Stimulated activated CD8-positive, alpha-beta memory T cell treated with anti-CD3 and anti-CD28 coated beads, Interleukin-4, amount 100 ng/mL, for 4 hours (primary cell): ENCODE data around the gene TEAD3.

Source experiments
- DNase-seq, 2 donors: peaks; one replicate each; pipeline ENCODE4 v3.0.0-alpha.2; 2020; ENCODE audit warnings: low read depth in 2 of 2, low spot score in 1 of 2

Gene TEAD3

GRCh38 chr6:35477028-35477427 lies 19.9 kb downstream of the TEAD3 start:
- no peak for DNase-seq

DNA sequence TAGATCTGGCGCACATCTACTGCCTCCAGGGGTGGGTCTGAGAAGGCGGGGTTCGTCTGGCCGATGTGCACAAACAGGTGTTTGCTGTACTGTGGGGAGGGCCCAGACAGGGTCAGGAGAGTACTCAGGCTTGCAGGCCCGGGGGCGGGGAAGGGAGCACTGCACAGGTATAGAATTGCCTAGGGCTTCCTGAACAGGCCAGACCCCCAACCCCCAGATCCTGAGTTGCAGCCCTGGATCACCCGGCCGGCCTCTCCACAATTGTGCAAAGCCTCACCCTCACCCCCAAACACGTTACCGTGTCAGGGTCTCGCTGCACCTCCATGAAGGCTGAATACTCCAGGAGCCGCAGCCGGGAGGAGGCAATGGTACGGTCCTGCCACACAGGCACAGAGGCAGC lies 20.9 kb downstream of the TEAD3 start:
- no peak for DNase-seq

- DNase-seq, result no peak
Observed at GRCh38 chr6:35475573-35475972, 21.3 kb downstream of the TEAD3 start.

DNA sequence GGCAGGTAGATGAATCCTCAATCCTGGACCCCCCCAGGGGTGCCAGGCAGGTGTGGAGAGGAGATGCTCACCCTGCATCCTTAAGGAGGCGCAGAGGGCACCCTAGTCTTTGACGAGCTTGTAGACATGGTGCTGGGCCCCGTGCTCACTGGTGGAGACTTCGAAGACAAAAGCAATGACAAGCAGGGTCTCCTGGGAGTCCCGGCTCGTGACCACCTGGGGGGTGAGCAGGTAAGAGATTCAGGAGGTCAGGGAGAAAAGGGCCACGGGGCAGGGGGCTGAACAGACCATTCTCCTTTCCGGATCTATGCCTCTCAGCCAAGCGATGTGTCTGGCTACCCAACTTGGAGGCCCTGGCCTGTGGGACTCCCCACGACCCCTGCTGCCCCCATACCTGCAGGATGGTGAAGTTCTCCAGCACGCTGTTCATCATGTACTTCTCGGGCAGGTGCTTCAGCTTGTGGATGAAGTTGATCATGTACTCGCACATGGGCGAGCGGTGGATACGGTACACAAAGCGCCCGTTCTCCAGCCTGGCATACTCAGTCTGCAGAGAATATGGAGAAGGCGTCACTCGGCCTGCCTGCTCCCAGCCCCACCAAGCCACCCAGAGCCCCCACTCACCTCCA lies 21.8 kb downstream of the TEAD3 start:
- no peak for DNase-seq

GRCh38 chr6:35474131-35474941 lies 22.5 kb downstream of the TEAD3 start:
- DNase-seq, result no peak

- DNase-seq, result no peak
Observed at GRCh38 chr6:35473850-35474130, 23.1 kb downstream of the TEAD3 start.

DNA sequence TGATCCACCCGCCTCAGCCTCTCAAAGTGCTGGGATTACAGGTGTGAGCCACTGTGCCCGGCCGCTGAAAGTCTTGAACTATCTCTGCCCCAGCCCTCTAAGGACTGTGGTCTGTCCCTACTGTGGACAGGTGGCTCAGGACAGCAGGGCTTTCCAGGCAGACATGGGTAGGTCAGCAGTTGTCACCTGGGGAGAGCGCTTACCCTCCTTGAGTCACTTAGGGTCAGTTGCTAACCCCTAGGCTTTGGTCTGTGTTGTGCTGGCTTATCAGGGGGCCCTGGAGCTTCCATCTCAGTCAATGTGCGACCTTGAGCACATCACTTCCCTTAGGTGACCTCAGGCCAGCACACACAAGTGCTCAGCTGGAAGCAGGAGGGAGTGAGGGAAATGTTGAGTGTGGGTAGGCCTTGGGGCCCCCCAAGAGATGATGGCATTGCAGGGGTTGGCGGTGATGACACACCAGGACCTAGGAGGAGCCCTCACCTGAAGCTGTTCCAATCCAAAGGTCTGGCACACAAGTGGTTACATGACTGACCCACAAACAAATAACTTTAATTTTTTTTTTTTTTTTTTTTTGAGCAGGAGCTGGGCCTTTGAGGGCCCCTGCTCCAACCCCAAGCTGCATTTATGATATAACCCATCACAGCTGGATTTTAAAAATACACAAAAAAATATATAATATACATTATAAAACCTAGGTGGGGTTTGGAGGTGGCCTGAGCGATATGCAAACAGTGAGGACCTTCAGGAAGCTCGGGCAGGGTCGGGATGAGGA lies 23.6 kb downstream of the TEAD3 start:
- no peak for DNase-seq

DNA sequence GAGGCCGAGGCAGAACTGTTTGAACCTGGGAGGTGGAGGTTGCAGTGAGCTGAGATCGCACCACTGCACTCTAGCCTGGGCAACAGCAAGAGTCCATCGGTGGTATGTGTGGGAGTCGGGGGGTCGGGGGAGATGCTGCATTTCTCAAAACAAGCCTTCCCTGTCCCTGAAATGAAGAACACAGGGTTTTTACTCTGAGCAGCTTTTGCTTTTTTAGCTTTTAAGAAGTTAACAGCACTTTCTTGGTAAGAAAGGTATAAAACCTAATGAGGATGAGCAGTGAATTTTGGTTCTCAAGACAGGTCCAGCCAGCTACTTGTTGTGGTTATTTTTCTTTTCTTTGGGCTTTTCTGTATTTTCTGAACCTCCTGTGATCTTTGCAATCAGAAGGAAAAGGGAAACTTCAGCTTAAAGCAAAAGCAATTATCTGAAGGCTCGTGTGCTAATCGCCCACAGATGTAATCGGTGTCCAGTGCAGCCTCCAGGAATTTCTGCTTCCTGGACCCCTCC lies 25.0 kb downstream of the TEAD3 start:
- DNase-seq, result no peak

DNA sequence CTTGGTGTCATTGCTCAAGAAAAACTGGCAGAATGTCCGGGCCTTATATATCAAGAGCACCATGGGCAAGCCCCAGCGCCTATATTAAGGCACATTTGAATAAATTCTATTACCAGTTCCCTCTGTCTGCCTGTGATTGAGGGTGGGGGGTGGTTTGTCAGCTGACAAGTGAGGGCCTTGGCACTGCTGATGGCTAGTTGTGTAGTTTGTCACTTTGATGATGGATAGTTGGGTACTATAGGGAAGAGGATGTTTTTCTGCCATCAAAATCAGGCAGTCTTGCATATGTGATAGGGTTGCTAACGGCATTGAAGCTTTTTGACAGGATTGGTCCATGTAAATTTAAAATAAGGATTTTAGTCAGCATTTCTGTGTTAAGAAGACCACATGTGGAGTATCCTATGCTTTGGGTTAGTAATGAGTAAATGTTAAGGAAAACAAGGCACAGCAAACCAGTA lies 26.2 kb downstream of the TEAD3 start:
- no peak for DNase-seq

GRCh38 chr6:35469751-35470662 lies 26.9 kb downstream of the TEAD3 start:
- DNase-seq, result no peak

GRCh38 chr6:35468980-35469750 lies 27.7 kb downstream of the TEAD3 start:
- DNase-seq, result peak in 1 of 2 donors; percentile 19

DNA sequence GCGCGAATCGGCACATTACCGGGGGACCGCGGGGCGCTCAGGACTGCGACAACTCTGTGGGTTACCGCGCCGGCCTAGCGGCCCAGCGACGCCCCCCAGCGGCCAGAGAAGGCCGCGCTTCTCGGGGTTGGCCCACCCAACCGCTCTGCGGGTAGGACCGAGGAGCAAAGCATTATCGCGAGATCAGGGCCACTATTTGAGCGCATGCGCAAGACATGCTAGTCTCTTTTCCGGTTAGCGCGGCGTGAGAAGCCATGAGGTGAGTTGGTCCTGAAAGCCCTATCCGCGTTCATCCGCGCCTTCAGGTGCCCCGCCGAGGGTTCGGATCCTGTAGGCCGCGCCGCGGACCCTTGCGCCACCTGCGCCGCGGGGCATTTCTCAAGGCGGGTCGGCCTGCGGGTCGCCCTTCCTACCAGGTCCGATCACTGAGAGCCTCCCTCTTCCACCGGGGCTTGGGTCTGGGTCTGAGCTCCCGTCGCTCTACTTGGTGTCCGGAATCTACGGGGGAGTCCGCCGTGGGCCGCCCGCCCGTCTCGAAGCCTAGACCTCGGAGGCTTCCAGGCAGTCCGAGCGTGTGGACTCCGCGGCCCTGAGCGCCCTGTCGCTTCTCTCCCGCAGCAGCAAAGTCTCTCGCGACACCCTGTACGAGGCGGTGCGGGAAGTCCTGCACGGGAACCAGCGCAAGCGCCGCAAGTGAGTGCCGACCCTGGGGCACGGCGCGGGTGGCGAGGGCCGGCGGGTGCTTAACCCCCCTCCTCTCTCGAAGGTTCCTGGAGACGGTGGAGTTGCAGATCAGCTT lies 28.5 kb downstream of the TEAD3 start, which contains the start of gene RPL10A:
Gene RPL10A, plus strand, starts transcription at position 221 of the 799 bp plus-strand sequence. Its CDS starts 34 bp downstream, at position 255.
- peak; percentile 88 to 93 for DNase-seq

DNA sequence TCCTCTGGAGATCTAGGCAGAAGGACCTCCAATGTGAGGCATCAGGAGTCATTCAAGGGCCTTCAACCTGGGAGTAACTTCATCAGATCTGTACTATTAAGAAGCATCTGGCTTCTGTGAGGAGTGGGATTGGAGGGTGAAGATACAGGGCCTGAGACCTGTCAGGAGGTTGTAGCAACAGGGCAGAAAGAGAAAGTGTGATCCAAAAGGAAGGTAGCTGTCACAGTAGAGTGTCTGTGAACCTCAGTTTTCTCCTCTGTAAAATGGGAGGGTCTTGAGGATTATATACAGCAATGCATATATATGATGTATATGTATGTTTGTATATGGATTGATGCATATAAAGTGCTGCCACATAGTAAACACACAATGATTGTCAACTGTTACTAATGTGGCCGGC lies 31.2 kb downstream of the TEAD3 start:
- no peak for DNase-seq

DNA sequence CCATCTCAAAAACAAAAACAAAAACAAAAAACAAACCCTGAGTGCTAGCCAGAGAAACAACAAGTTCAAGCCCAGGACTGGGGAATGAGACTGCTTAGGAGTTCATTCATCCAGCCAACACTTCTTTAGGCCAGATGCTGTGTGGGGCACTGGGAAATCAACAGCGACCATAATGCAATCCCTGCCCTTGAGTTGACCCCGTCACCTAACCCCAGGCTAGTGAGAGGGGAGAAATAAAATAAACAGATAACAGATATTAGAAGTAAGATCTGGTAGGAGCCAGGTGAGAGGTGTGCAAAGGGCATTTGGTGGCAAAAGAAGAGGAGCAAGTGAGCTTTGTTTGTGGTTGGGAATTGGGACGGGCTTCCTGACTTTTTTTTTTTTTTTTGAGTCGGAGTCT lies 33.6 kb downstream of the TEAD3 start:
- DNase-seq, result no peak

GRCh38 chr6:35461270-35461669 lies 35.6 kb downstream of the TEAD3 start:
- DNase-seq, result no peak

- no peak for DNase-seq
Observed at GRCh38 chr6:35457907-35458306, 39.0 kb downstream of the TEAD3 start.

DNA sequence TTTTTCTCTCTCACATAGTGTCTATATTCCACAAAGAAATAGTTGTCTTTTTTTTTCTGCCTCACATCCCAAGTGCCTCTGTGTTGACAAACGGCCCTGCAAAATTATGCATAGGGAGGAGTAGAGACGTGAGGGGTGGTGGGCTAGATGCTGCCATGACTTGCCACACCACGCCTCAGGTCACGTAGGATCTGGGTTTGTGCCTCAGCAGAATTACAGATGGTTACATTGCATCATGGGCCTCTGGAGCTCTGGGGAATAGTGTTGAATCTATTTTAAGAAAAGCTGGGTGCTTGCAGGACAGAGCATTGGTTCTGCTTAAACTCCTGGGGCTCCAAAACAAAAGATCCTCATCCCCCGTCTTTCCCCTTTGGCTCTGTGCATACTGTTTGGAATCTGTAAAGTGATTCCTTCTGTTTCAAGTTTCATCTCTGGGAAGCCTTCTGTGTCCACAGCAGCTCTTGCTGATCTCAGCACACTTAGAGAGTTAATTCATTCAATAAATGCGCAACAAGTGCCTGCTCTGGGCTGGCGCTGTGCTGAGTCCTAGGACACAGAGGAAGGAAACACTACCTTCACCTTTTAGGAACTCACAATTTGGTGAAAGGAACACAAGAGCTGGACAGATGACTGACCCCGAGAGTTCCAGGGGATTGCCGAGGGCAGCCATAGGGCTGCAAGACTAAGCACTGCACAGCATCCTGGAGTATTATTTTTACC lies 42.3 kb downstream of the TEAD3 start:
- no peak for DNase-seq

DNA sequence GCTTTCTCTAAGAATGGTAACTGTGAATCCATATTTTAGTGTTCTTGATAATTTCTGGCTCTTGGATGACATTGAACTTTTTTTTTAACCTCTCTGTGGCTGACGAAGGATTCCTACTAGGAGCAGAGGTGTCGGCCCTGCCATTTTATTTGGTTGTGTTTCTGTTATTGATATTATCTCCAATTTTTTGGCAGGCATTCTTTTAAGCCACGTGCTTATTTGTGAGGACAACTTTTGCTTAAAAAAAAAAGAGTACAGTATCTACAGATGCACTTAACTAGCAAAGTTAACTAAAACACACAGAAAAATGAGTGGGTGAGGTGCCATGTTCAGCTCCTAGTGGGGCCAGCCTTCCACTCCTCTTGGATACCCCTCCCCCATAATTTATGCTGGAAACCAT lies 43.6 kb downstream of the TEAD3 start:
- DNase-seq, result no peak
